GM12878 (cell line): ENCODE results near the gene CACNA2D3. TPM values are rescaled to one million over a fixed set of nuclear protein-coding genes. Genes with fewer than 3 reads are reported as not detected.

Source experiments
- CHD4 ChIP-seq: fragments of 200-600 bp; sonication (generic); IDR thresholded peaks from 2 replicates; pipeline ENCODE4 v1.6.1; 2016; ENCODE audit warnings: mild to moderate bottlenecking
- RELB ChIP-seq: fragments of 450-650 bp; IDR thresholded peaks from 2 replicates; pipeline ENCODE4 v1.6.1; 2017; ENCODE audit warnings: low read depth, mild to moderate bottlenecking, moderate library complexity
- ZBTB11 ChIP-seq: fragments of 450-650 bp; formaldehyde crosslinking; IDR thresholded peaks from 2 replicates; pipeline ENCODE4 v1.5.0; 2022; ENCODE audit warnings: mild to moderate bottlenecking, missing genetic modification characterization
- ZNF592 ChIP-seq: fragments of 450-650 bp; IDR thresholded peaks from 2 replicates; pipeline ENCODE4 v1.6.1; 2017; ENCODE audit warnings: mild to moderate bottlenecking, moderate library complexity
- polyA plus RNA-seq, 11 experiments: library from polyadenylated mRNA; depleted of rRNA in 4 of 11; unstranded in 6 of 11; stranded (reverse) in 5 of 11; fragments of >200 nt; fragmentation: Nextera tagmentation in 4 of 11; fragmentation: Illumina TruSeq in 1 of 11; extraction: Ambion mirVana in 4 of 11; extraction: Trizol in 1 of 11; gene quantifications; 1 replicate in 1 of 11; 2 replicates in 10 of 11; pipeline versions ENCODE4 v1.2.1 to v1.2.3, GENCODE V29; 2011 to 2016; ENCODE audit warnings: inconsistent platforms in 2 of 11, missing spikeins in 2 of 11, low read depth in 1 of 11
- total RNA-seq, 4 experiments: library from RNA; depleted of rRNA in 3 of 4; stranded (reverse); fragments of >200 nt in 3 of 4; fragmentation: Illumina TruSeq in 1 of 4; extraction: Trizol in 1 of 4; gene quantifications; 2 replicates each; pipeline versions ENCODE4 v1.2.1 to v1.2.3, GENCODE V29; 2013 to 2021

The CACNA2D3 gene
- total and polyA plus RNA-seq, 10 of the 15 experiments (the other 5 are each of a cell fraction or from before 2014, with no cell fraction given), result not detected

GRCh38 chr3:55064164-55064563, 941.8 kb downstream of the CACNA2D3 start (continued):
- no peak for TF ChIP-seq ZNF592
- TF ChIP-seq CHD4, result no peak
- TF ChIP-seq ZBTB11 (CRISPR knock-in tag), result no peak
- TF ChIP-seq RELB, result no peak
